ENCODE results near the gene PDCD6IP. TPM values are rescaled to one million over a fixed set of nuclear protein-coding genes. Genes with fewer than 3 reads are reported as not detected.
"Not testable (repeated sequence)": the region's sequence is repeated elsewhere in the genome, so short reads cannot be mapped to it uniquely, and the experiment has no call there.

PDCD6IP gene, protein sequence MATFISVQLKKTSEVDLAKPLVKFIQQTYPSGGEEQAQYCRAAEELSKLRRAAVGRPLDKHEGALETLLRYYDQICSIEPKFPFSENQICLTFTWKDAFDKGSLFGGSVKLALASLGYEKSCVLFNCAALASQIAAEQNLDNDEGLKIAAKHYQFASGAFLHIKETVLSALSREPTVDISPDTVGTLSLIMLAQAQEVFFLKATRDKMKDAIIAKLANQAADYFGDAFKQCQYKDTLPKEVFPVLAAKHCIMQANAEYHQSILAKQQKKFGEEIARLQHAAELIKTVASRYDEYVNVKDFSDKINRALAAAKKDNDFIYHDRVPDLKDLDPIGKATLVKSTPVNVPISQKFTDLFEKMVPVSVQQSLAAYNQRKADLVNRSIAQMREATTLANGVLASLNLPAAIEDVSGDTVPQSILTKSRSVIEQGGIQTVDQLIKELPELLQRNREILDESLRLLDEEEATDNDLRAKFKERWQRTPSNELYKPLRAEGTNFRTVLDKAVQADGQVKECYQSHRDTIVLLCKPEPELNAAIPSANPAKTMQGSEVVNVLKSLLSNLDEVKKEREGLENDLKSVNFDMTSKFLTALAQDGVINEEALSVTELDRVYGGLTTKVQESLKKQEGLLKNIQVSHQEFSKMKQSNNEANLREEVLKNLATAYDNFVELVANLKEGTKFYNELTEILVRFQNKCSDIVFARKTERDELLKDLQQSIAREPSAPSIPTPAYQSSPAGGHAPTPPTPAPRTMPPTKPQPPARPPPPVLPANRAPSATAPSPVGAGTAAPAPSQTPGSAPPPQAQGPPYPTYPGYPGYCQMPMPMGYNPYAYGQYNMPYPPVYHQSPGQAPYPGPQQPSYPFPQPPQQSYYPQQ
- total RNA-seq: 170 and 178 TPM in 2 replicates

DNA sequence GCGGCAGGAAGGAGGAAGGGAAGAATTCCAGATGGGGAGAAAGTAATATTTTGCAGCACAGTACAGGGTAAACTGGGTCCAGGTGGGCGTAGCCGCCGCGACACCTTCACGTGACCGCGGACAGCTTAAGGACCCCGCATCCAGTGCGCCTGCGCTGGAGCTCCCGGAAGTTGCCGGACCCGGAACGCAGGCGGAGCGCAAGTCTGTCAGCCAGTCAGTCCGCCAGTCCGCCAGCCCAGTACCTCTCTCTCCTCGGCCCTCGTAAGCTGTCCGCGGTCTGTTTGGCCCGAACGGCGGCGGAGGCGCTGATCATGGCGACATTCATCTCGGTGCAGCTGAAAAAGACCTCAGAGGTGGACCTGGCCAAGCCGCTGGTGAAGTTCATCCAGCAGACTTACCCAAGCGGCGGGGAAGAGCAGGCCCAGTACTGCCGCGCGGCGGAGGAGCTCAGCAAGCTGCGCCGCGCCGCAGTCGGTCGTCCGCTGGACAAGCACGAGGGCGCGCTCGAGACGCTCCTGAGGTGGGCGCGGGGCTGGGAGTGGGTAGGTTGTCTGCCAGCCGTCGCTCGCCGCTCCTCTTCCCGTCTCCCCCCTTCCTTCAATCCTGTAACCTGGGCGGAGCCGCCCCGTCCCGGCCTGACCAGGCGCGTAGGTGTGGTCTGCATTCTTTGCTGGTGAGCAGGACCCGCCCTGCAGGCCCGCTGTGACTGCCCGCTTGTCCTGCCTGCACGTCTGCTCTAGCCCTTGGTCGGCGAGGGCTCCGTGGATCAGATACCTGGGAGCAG lies at the start of gene PDCD6IP:
PDCD6IP (plus strand) TSS at position 213 of the 784 bp plus-strand sequence; CDS start at position 312, 99 bp downstream.
- intact Hi-C loops (cut with micrococcal nuclease): loop anchor here (1.0 kb wide), 4 partner anchors 80 to 1113 kb away; partner anchors contain the start of genes CLASP2, CNOT10, GLB1 and TMPPE

DNA sequence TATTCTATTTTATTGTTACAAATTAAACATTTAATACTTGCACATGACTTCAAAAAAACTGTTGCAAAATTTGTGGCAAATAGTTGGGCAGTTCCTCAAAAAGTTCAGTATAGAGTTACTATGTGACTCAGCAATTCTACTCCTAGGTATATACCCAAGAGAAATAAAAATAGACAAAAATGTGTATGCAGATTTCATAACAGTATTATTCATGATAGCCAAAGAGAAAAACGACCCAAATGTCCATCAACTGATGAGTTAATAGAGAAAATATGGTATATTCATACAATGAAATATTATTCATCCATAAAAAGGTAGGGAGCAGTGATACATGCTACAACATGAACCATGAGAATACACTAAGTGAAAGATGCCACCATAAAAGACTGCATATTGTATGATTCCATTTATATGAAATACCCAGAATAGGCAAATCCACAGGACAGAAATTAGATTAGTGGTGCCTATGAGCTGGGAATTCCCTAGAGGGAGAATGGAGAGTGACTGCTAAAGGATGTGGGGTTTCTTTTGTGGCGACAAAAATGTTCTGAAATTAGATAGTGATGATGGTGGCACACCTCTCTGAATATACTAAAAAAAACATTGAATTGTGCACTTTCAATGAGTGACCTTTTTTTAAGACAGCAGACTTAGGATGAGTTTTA lies 48.8 kb upstream of the PDCD6IP start:
- intact Hi-C loops (cut with micrococcal nuclease): no loop called here

DNA sequence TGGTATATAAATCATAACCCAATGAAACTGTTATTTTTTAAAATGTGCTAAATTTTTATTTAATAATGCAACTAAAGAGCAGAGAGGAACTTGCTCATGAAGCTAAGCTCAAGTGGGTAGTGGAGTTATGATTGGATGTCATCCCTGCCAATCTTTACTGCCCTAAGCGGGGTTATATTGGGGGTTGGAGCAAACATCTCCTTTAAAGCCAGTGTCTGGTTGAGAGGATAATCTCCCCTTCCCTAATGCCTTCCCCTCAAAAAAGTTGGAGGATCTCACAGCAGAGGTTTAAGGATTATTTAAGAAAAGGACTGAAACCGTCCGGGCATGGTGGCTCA lies 48.2 kb upstream of the PDCD6IP start:
- intact Hi-C loops (cut with micrococcal nuclease): no loop called here

DNA sequence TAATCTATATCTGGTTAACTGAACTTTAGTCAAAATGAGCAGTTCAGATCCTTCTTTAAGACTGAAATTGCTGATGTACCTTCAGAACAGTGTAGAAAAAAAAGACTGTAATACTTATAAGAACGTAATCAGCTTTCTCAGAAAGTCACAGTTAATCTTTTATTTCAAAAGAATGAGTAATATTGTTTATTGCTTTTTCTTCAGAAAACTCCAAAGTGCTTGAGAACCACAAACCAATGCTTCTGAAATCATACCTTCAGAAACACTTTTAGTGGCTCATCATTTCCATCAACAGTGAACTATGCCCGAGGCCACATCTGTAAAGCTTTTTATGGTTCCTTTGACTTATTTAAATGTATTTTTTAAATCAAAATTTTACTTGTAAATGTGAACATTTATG lies 47.1 kb upstream of the PDCD6IP start:
- intact Hi-C loops (cut with micrococcal nuclease): no loop called here

DNA sequence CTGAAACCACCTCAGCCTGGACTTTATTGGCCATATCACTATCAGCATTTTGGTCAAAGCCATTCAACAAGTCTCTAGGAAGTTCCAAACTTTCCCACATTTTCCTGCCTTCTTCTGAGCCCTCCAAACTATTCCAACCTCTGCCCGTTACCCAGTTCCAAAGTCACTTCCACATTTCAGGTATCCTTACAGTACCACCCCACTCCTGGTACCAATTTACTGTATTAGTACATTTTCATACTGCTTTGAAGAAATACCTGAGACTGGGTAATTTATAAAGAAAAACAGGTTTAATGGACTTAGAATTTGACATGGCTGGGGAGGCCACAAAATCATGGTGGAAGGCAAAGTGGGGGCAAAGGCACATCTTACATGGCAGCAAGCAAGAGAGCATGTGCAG lies 44.0 kb upstream of the PDCD6IP start:
- intact Hi-C loops (cut with micrococcal nuclease): not testable (repeated sequence)

DNA sequence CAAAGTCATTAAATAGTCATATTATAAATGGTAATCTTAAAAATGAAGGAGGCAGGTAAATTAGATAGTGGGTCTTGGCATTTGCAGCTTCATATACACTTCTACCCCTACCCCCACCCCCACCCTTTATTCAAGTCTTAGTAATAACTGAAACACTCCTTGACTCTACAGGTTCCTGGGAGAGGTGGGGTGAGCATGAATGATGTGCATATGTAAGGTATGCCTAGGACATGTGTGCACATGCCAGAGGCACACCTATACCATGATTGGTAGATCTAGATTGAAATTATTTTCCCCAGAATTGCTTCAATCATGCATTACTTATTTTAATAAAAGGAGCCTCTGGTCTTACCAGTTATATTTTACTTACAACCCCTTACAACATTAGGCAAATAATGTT lies 40.1 kb upstream of the PDCD6IP start:
- intact Hi-C loops (cut with micrococcal nuclease): no loop called here

DNA sequence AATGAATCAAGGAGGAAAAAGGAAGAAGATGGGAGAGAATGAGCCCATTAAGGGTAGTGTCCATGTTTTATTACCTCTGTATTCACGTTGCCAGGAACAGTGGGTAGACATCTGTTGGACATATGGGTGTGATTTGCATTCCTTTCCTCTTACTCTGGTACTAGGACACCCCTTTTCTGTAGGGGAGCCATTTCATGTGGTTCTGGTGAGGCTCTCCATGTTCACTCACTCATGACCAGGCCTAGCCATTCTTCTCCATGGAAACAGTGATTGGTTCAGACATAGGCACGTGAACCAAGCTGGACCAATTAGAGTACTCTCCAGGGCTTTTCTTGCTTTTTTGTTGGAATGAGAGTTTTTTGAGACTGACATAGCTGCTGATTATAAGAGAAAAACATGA lies 39.6 kb upstream of the PDCD6IP start:
- intact Hi-C loops (cut with micrococcal nuclease): no loop called here

DNA sequence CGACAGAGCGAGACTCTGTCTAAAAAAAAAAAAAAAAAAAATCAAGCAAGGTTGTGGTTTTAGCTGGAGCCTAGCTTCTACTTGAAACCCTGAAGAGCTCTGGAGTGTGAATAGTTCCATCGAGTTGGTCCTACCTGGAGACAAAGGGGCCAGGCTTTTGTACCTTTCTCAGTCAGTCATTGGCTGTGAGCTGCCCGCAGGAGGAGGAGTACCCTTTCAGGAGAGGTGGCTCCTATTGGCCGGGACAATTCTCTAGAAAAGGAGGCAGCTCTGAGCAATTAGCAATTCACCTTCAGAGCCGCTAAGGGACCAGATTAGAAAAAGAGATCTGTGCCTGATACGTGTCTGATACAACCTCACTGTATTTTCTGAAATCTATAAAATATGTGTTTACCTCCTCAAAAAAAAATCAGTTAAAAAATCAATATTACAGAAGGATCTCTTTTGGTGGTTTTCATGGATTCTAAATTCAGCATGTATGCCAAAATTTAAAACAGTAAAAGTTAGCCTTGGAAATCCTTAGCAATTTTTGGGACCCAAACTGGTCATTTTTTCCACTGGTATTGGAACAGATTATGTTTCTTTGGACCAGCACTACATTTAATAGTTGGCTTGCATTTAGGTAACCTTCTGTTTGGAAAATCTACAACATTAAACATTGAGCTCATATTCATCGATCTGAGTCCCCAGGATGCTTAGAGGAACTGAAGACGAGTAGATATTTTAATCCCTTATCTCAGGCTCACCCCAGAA lies 29.7 kb upstream of the PDCD6IP start:
- intact Hi-C loops (cut with micrococcal nuclease): no loop called here

DNA sequence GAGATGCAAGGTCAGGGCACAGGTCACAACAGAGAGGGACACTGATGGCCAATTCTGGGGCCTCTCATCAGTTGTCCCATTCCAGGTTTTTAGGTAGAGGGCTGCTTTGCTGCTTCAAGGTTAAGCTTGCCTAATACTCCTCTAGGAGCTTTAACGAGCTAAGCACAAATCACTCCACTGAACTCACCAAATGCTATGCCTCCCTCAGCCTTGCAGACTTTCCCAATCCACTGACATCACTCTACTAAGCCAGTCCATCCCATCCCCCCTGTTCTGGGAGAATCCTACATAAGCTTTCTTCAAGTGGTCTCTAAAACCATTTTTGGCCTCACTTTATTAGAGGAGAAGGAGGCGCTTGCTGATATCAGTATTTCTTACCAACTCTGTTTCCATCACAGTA lies 24.8 kb upstream of the PDCD6IP start:
- intact Hi-C loops (cut with micrococcal nuclease): no loop called here

DNA sequence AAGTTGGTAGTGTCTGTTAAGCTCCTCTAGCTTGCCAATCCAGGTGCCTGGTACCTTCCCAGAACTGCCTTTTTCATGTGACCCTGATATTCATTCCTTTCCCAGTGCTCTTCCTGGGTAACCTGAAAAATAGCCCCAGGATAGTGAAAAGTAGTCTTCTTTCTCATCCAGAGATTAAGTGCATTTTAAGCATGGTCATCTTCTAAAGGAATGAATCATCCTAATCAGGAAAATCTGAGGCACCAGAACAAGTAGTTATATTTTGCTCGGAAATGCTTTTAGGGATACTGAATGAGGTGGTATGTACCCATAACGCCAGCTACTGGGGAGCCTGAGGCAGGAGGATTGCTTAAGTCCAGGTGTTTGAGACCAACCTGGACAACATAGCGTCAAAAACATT lies 23.1 kb upstream of the PDCD6IP start:
- intact Hi-C loops (cut with micrococcal nuclease): no loop called here

DNA sequence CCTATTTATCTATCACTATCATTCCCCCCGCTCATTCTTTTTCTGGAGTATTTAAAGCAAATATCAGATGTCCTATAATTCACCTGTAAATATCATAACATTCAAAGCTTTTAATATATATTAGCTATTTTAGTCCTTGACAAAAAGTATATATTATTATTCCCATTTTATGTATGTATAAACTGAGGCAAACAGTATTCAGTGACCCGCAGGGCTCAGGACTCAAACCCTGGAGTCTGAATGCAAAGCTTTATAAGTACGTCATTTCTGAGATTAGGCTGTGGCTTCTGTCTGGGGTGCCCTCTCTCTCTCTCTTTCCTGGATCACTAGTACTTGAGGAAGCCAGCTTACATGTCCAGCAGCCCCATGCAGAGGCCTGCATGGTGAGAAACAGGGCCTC lies 20.4 kb upstream of the PDCD6IP start:
- intact Hi-C loops (cut with micrococcal nuclease): no loop called here

DNA sequence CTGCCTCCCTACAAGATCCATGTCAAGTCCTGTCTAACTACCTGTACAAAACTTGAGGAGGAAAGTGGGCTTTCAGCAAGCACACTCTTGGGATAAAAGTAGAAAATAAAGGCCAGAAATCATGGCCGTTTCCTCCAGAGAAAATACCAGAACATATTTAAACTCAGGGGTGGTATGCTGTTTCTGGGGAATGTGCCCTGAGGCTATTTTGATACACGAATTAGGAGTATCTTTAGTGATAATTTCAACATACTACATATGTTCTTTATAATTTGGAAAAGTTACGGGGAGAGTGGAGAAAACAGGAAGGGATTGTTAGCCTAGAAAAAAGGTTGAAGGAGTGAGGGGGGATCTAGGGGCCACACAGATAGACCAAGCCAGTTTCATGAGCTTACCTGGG lies 18.7 kb upstream of the PDCD6IP start:
- intact Hi-C loops (cut with micrococcal nuclease): no loop called here

DNA sequence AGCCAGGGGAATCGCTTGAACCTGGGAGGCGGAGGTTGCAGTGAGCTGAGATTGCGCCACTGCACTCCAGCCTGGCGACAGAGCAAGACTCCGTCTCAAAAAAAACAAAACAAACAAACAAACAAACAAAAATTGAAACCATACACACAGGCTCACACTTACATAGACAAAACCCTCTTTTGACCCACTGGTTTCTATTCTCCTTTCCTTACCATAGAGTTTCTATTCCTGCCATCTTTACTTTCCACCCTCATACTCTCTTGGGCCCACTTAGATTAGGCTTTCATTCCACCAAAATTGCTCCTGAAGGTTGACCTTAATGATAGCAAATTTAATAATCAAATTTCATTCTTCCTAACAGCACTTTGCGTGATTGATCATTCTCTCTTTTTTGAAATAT lies 17.0 kb upstream of the PDCD6IP start:
- intact Hi-C loops (cut with micrococcal nuclease): not testable (repeated sequence)

DNA sequence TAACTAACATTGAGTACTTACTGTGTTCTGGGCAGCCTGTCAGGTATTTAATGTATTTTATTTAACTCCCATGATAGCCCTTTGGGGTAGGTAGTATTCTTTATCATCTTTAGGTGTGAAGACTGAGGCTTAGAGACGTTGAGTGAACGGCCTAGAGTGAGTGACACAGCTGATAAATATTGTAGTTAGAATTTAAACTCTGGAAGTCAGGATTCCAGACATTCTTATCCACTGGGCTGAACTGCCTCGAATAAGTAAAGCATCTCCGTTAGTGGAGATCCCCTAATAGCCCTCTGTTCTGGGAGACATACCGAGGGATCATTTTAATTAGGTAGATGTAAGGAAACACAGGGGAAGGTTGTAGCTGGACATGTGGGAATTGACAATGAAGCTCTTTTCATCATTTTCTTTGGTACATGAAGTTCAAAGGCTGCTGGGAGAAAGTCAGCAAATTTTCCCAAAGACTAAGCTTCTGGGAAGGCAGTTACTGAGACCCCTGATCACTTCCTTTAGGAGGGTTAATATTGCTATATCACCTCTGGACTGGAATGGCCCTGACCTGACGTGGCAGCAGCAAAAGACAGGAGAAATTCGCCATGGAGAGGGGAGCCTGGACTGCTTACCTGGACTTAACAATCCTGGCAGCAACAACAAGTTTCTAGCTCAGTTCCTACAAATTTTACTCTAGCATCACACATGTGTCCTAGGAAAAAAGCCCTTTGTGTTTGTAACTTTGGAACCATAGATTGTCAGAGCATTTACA lies 11.7 kb upstream of the PDCD6IP start:
- intact Hi-C loops (cut with micrococcal nuclease): loop anchor here (1.0 to 2.0 kb wide), 3 partner anchors 150 to 656 kb away; no protein-coding TSS in a partner anchor

DNA sequence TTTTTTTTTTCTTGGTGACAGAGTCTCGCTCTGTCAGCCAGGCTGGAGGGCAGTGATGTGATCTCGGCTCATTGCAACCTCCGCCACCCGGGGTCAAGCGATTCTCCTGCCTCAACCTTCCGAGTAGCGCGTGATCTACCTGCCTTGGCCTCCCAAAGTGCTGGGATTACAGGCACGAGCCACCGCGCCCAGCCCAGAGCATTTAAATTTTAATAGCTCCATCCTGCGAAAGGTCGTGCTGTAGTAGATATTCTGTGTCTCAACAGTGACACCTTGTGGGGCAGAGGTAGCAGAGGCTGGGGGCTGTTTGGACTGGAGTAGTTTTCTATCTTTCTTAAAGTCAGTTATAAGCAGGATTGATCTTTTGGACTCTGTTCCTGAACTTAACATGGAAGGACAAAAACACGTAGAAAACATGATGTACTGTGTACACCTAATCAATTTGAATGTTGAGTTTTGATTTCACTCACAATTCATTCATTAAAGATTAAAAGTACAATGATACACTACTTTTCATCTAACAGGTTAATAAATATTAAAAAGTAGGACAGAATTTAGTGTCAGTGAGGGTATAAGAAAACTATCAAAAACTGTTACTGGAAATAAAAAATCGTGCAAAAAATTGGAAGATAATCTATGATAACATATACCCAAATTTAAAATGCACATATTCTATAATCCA lies 11.0 kb upstream of the PDCD6IP start:
- intact Hi-C loops (cut with micrococcal nuclease): loop anchor here (1.0 to 2.0 kb wide), 3 partner anchors 151 to 657 kb away; no protein-coding TSS in a partner anchor

DNA sequence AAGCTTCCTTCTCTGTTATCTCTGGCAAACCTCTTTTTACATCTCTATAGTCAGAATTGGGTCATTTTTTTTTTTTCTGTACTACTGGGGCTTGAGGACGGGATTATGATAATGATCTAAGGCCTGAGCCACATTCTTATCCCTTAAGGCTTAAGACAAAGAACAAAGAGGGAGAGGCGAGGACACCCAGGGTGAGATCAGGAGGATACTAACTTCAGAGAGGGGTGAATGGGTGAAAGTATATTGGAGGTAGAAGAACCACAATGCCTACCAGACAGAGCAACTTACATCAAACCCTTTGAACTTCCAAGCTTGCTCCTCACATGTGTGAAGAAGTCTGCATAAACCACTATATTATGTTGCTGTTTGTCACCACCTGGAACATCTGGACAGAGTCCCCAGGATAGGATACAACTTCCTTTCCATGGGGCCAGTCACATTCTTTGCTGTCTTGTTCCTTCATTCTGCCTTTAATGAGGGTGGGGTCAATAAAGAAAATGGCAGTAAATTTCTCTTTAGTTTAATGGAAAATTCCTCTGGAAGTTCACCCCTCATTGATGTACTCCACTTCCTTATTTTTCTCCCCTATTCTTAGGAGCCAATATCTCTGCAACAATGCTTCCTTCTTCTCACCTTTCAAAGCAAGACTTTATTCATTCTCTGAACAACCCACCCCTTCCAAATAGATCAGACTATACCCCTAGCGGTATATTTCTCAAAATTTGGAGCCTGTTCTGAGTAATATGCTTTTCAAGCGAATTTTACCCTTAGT lies 9.1 kb upstream of the PDCD6IP start:
- intact Hi-C loops (cut with micrococcal nuclease): no loop called here

DNA sequence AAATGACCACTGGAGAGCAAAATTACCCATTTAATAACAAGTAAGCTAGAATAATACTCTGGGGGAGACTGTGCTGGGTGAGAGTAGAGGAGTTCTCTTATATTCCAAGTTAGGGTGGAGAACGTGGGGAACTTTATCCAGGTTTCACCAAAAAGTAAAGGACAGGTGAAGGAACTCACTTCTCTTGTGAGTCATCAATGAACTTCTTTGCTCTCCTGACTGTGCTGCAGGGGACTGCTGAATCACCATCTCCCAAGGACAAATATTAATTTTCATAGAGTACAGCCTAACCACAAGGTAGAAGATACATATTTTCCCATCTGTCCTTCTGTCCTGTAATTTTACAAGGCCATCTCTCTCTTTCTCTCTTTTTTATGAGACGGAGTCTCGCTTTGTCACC lies 8.3 kb upstream of the PDCD6IP start:
- intact Hi-C loops (cut with micrococcal nuclease): no loop called here
